OCI-LY7 (cell line): ENCODE results near the gene RNF7. TPM values are rescaled to one million over a fixed set of nuclear protein-coding genes. Genes with fewer than 3 reads are reported as not detected.

Experiments
- BruUV-seq: library from RNA; stranded (reverse); fragments of 400-500 nt; replicated peaks from 2 replicates; lab custom pipeline; 2021; lab: Mats Ljungman, UMichigan
- CTCF ChIA-PET: fragments of 300-600 bp; sonication (Branson Sonifier 250); formaldehyde crosslinking; loops from one replicate; lab custom pipeline; 2022; ENCODE audit warnings: antibody characterized with exemption; ENCODE audit not compliant: unreplicated experiment; lab: Charles Lee
- POLR2A ChIA-PET: fragments of 300-600 bp; sonication (Branson Sonifier 250); formaldehyde crosslinking; loops from one replicate; lab custom pipeline; 2022; ENCODE audit warnings: antibody characterized with exemption; lab: Charles Lee
- DNase-seq: peaks from one replicate; pipeline ENCODE4 v3.0.0-alpha.2; 2015; ENCODE audit warnings: low spot score
- H2AFZ ChIP-seq: fragments of 200-600 bp; sonication (generic), shearing (Covaris generic); 2 replicates; pipeline ENCODE4 v1.6.1; 2014; ENCODE audit warnings: mild to moderate bottlenecking, antibody characterized with exemption, low read length, moderate library complexity
- H3K27ac ChIP-seq: fragments of 200-600 bp; sonication (generic); 2 replicates; pipeline ENCODE4 v1.5.1; 2014; ENCODE audit warnings: mixed run types, low read depth, mild to moderate bottlenecking, moderate library complexity, low read length, inconsistent platforms; ENCODE audit not compliant: poor library complexity, severe bottlenecking
- H3K36me3 ChIP-seq: fragments of 200-600 bp; sonication (generic); 2 replicates; pipeline ENCODE4 v1.6.1; 2014; ENCODE audit warnings: mild to moderate bottlenecking, antibody characterized with exemption, low read length, moderate library complexity, mixed read lengths; ENCODE audit not compliant: insufficient read depth
- H3K4me1 ChIP-seq: fragments of 200-600 bp; sonication (generic); 2 replicates; pipeline ENCODE4 v1.5.1; 2014; ENCODE audit warnings: mild to moderate bottlenecking, low read length; ENCODE audit not compliant: insufficient read depth, poor library complexity, severe bottlenecking
- H3K4me2 ChIP-seq: fragments of 200-600 bp; sonication (generic); 2 replicates; pipeline ENCODE4 v1.6.1; 2014; ENCODE audit warnings: mild to moderate bottlenecking, low read length
- H3K4me3 ChIP-seq: fragments of 200-600 bp; sonication (generic); 2 replicates; pipeline ENCODE4 v1.5.1; 2014; ENCODE audit warnings: mild to moderate bottlenecking, low read depth, low read length; ENCODE audit not compliant: poor library complexity, severe bottlenecking
- H3K79me2 ChIP-seq: fragments of 200-600 bp; sonication (generic); 2 replicates; pipeline ENCODE4 v1.6.1; 2016; ENCODE audit warnings: low read depth, mild to moderate bottlenecking, low read length, moderate library complexity, mixed read lengths; ENCODE audit not compliant: insufficient read depth
- H3K9me2 ChIP-seq: fragments of 200-600 bp; sonication (generic); 2 replicates; pipeline ENCODE4 v1.6.1; 2016; ENCODE audit warnings: mild to moderate bottlenecking, low read length, mixed read lengths; ENCODE audit not compliant: insufficient read depth
- H3K9me3 ChIP-seq: fragments of 200-600 bp; sonication (generic); 2 replicates; pipeline ENCODE4 v1.6.1; 2014; ENCODE audit warnings: mild to moderate bottlenecking, mixed run types, low read length, mixed read lengths
- H4K20me1 ChIP-seq: fragments of 200-600 bp; sonication (generic); 2 replicates; pipeline ENCODE4 v1.6.1; 2014; ENCODE audit warnings: mild to moderate bottlenecking, antibody characterized with exemption, low read length, moderate library complexity, mixed read lengths; ENCODE audit not compliant: insufficient read depth
- CTCF ChIP-seq: fragments of 200-600 bp; sonication (generic); conservative IDR thresholded peaks from 2 replicates; pipeline ENCODE4 v1.5.1; 2014; ENCODE audit warnings: mild to moderate bottlenecking, antibody characterized with exemption, low read length, moderate library complexity, mixed read lengths
- EZH2phosphoT487 ChIP-seq: fragments of 200-600 bp; sonication (generic); IDR thresholded peaks from 2 replicates; pipeline ENCODE4 v1.6.1; 2018; ENCODE audit warnings: low read depth, borderline replicate concordance, mild to moderate bottlenecking, mixed run types, antibody characterized with exemption, low read length, moderate library complexity, mixed read lengths
- intact Hi-C: fragments of 100-400 bp; cut with micrococcal nuclease; formaldehyde crosslinking; loops from one replicate; pipeline ENCODE4 v1.10.0; 2022; ENCODE audit not compliant: unreplicated experiment
- total RNA-seq, 2 experiments: library from RNA; depleted of rRNA in 1 of 2; stranded (reverse); fragments of >200 nt in 1 of 2; shearing (Covaris generic) in 1 of 2; gene quantifications; 2 replicates each; pipeline ENCODE4 v1.2.3, GENCODE V29; 2014 to 2022

Gene RNF7
- total RNA-seq, 2 experiments from 2014 or later, result 36.3 to 81.3 TPM

DNA sequence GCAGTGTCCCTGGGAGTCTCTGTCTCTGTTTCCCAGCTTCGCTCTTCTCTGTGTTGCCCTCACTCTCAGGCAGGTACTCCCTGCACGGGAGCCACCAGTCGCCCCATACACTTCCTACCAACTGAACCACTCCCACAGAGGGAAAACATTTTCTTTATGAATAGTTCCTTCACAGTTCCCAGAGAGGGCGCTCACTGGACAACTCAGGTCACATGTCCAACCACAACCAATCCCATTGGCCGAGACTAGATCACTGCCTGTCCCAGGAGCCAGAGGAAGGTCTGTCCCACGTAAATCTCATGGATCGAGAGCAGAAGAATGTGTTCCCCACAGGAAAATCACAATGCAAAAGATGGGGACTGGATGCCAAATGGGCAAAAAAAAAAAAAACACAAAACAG lies 51.2 kb downstream of the RNF7 start:
- POLR2A ChIA-PET, result interaction anchor here (0.7 kb wide), 1 partner anchor 15 kb away, joined by 4 read pairs; no protein-coding TSS in a partner anchor
- intact Hi-C loops, result no loop called here
- Histone ChIP-seq H4K20me1 (no peaks in the 10 kb centered on the region), H3K27ac (no peak overlapping the region), H3K4me2 (no peak overlapping the region), H3K4me1 (no peaks in the 10 kb centered on the region), H2AFZ (peak overlapping the region; percentile 8; the same call in 1 of the 2 replicates), H3K36me3 (no peaks in the 10 kb centered on the region), H3K9me3 (no peaks in the 10 kb centered on the region), H3K9me2 (no peaks in the 10 kb centered on the region), H3K4me3 (no peak overlapping the region), H3K79me2 (no peaks in the 10 kb centered on the region)
- TF ChIP-seq EZH2phosphoT487, result no peak
- TF ChIP-seq CTCF, result peak; percentile 22; the same call in 1 of the 2 replicates
- no TSS peak for BruUV-seq
- DNase-seq, result peak; percentile 23
- CTCF ChIA-PET, result no interaction called here

DNA sequence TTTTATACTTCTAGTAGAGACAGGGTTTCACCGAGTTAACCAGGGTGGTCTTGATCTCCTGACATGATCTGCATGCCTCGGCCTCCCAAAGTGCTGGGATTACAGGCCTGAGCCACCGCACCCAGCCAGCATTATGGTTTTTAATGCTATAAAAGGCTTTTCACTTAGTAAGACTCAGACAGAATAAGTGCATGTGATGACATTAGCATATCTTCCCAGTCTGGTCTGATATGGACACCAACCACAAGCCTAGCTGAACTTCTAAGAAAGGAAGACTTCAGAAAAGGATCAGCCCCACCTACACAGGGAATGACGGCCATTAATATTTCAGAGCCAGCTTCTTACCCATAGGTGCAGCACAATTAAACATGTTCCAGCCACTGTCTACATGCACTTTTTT lies 52.1 kb downstream of the RNF7 start:
- H3K36me3 ChIP-seq, result no peaks in the 10 kb centered on the region
- no TSS peak for BruUV-seq
- H3K4me1 ChIP-seq, result no peaks in the 10 kb centered on the region
- no peaks in the 10 kb centered on the region for H4K20me1 ChIP-seq
- no peak overlapping the region for H3K27ac ChIP-seq
- no peak for TF ChIP-seq EZH2phosphoT487
- no peak for TF ChIP-seq CTCF
- H2AFZ ChIP-seq, result no peak overlapping the region
- H3K9me2 ChIP-seq, result no peaks in the 10 kb centered on the region
- POLR2A ChIA-PET, result interaction anchor here (0.7 to 1.2 kb wide), 2 partner anchors 14 to 306 kb away, joined by 4 to 8 read pairs; no protein-coding TSS in a partner anchor
- intact Hi-C loops, result no loop called here
- H3K79me2 ChIP-seq, result no peaks in the 10 kb centered on the region
- CTCF ChIA-PET, result no interaction called here
- H3K9me3 ChIP-seq, result no peaks in the 10 kb centered on the region
- DNase-seq, result no peak
- no peak overlapping the region for H3K4me2 ChIP-seq
- no peak overlapping the region for H3K4me3 ChIP-seq

DNA sequence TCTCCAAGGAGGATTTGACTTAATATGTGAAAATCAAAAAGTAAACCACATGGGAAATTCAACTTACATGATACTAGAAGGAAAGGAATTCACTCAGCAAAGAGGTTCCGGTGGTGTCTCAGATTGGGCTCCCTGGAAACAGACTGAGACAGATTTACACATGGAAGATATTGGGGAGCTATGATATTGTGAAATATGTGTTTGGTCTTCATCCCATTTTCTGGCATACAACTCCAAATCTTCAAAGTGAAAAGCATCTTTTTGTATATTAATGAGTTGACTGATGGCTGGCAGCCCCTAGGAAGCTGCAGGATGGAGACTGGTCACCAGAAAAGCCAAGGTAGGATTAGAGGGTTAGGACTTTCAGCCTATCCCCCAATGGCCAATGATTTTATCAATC lies 54.4 kb downstream of the RNF7 start:
- H3K4me1 ChIP-seq, result peaks cover 18% of the 10 kb centered on the region
- no peak for DNase-seq
- H3K4me2 ChIP-seq, result no peak overlapping the region
- intact Hi-C loops, result no loop called here
- H3K9me3 ChIP-seq, result no peaks in the 10 kb centered on the region
- no peaks in the 10 kb centered on the region for H4K20me1 ChIP-seq
- BruUV-seq, result no TSS peak
- no peak overlapping the region for H3K4me3 ChIP-seq
- no peak overlapping the region for H3K27ac ChIP-seq
- no peak overlapping the region for H2AFZ ChIP-seq
- H3K36me3 ChIP-seq, result no peaks in the 10 kb centered on the region
- POLR2A ChIA-PET, result interaction anchor here (0.5 to 0.7 kb wide), 4 partner anchors 17 to 488 kb away, joined by 3 to 7 read pairs (median 3); no protein-coding TSS in a partner anchor
- H3K9me2 ChIP-seq, result no peaks in the 10 kb centered on the region
- H3K79me2 ChIP-seq, result no peaks in the 10 kb centered on the region
- TF ChIP-seq EZH2phosphoT487 (no peak), CTCF (no peak)
- CTCF ChIA-PET, result no interaction called here
